ENCODE results near the gene KANK4.

- TF ChIP-seq, protein P1, sequence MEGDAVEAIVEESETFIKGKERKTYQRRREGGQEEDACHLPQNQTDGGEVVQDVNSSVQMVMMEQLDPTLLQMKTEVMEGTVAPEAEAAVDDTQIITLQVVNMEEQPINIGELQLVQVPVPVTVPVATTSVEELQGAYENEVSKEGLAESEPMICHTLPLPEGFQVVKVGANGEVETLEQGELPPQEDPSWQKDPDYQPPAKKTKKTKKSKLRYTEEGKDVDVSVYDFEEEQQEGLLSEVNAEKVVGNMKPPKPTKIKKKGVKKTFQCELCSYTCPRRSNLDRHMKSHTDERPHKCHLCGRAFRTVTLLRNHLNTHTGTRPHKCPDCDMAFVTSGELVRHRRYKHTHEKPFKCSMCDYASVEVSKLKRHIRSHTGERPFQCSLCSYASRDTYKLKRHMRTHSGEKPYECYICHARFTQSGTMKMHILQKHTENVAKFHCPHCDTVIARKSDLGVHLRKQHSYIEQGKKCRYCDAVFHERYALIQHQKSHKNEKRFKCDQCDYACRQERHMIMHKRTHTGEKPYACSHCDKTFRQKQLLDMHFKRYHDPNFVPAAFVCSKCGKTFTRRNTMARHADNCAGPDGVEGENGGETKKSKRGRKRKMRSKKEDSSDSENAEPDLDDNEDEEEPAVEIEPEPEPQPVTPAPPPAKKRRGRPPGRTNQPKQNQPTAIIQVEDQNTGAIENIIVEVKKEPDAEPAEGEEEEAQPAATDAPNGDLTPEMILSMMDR (conservative IDR thresholded peaks at IDR 0.05 in 1 of 2, IDR thresholded peaks at IDR 0.05 in 1 of 2; ENCODE audit: low read depth in 1 of 2, low read length in 2 of 2) = no peak
- no peak for TF ChIP-seq EZH2 (IDR thresholded peaks at IDR 0.05; ENCODE audit: low read length, missing control alignments)
Observed at GRCh38 chr1:62327360-62328055, 8.3 kb upstream of the KANK4 start.

Data from fibroblast of lung (primary cell).